ENCODE results near the gene EIF2B2. TPM values are rescaled to one million over a fixed set of nuclear protein-coding genes. Genes with fewer than 3 reads are reported as not detected.

EIF2B2 gene
- total and polyA plus RNA-seq, 10 of the 15 experiments (the other 5 are each of a cell fraction or from before 2014, with no cell fraction given): 17.4 to 168 (median 65.5) TPM

DNA sequence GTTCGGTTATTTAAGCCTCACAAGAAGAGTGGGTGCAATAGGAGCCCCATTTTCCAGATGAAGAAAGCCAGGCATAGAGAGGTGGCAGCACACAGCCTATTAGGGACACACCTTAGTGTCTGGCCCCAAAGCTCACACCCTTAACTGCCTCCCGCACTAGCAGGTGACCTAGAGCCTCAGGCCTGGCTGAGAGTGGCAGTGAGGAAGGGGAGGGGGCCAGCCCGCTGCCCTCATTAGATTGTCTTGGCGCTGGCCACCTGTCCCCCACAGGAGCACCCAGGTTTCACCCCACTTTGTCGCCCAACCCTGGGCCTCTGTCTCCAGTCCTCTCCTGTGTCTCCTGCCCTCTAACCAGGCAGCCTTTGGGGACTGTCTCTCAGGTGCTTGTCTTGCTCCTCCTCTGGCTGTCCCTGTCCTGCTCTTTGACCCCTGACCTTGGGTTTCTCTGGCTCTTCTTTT lies 28.8 kb upstream of the EIF2B2 start:
- FAIRE-seq (no peak), DNase-seq (ENCODE audit: low read depth, low spot score) (no peak), ATAC-seq (no peak)
- ChIA-PET CTCF (no interaction called here), RAD21 (ENCODE audit: unreplicated experiment) (no interaction called here), SMC1A (ENCODE audit: uncharacterized antibody, unreplicated experiment) (no interaction called here), POLR2A (no interaction called here)
- Histone ChIP-seq H4K20me1 (ENCODE audit: control insufficient read depth, insufficient read depth) (no peaks in the 10 kb centered on the region), H3K27ac (ENCODE audit: control insufficient read depth, insufficient read depth) (no peak overlapping the region), H3K79me2 (ENCODE audit: control insufficient read depth, insufficient read depth, low read length) (no peaks in the 10 kb centered on the region), H2AFZ (ENCODE audit: control insufficient read depth, low read depth, low read length) (no peak overlapping the region), H3K27me3 (replicated peaks in 1 of 2; ENCODE audit: control insufficient read depth in 2 of 2, insufficient read depth in 2 of 2, low read length in 1 of 2) (no peaks in the 10 kb centered on the region; a peak in 1 of 4 replicates), H3K36me3 (ENCODE audit: control insufficient read depth in 2 of 2, insufficient read depth in 2 of 2, low read length in 1 of 2) (no peaks in the 10 kb centered on the region), H3K9ac (ENCODE audit: control insufficient read depth, insufficient read depth, low read length) (no peak overlapping the region), H3K4me1 (ENCODE audit: control insufficient read depth, insufficient read depth, low read length) (no peaks in the 10 kb centered on the region), H3K4me2 (ENCODE audit: control insufficient read depth, insufficient read depth) (no peak overlapping the region), H3K9me3 (replicated peaks; ENCODE audit: control insufficient read depth, insufficient read depth, low read length) (no peaks in the 10 kb centered on the region), H3K4me3 (no peak overlapping the region)
- intact Hi-C loops (cut with micrococcal nuclease; ENCODE audit: unreplicated experiment) (no loop called here), in situ Hi-C loops (cut with MboI) (no loop called here)
- BruUV-seq (replicated peaks): no TSS peak
- TF ChIP-seq TAF1 (IDR thresholded peaks at IDR 0.05; ENCODE audit: borderline replicate concordance, low read depth, low read length): no peak
- no peak for TF ChIP-seq LARP7 (IDR thresholded peaks at IDR 0.05)
- TF ChIP-seq, protein P1, sequence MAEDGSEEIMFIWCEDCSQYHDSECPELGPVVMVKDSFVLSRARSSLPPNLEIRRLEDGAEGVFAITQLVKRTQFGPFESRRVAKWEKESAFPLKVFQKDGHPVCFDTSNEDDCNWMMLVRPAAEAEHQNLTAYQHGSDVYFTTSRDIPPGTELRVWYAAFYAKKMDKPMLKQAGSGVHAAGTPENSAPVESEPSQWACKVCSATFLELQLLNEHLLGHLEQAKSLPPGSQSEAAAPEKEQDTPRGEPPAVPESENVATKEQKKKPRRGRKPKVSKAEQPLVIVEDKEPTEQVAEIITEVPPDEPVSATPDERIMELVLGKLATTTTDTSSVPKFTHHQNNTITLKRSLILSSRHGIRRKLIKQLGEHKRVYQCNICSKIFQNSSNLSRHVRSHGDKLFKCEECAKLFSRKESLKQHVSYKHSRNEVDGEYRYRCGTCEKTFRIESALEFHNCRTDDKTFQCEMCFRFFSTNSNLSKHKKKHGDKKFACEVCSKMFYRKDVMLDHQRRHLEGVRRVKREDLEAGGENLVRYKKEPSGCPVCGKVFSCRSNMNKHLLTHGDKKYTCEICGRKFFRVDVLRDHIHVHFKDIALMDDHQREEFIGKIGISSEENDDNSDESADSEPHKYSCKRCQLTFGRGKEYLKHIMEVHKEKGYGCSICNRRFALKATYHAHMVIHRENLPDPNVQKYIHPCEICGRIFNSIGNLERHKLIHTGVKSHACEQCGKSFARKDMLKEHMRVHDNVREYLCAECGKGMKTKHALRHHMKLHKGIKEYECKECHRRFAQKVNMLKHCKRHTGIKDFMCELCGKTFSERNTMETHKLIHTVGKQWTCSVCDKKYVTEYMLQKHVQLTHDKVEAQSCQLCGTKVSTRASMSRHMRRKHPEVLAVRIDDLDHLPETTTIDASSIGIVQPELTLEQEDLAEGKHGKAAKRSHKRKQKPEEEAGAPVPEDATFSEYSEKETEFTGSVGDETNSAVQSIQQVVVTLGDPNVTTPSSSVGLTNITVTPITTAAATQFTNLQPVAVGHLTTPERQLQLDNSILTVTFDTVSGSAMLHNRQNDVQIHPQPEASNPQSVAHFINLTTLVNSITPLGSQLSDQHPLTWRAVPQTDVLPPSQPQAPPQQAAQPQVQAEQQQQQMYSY (CRISPR knock-in tag; IDR thresholded peaks at IDR 0.05): no peak
- TF ChIP-seq HDAC6 (IDR thresholded peaks at IDR 0.05; ENCODE audit: unreplicated experiment): no peak
- WGBS (ENCODE audit: insufficient coverage, insufficient replicate concordance, low lambda C conversion rate, missing lambda C conversion rate): 51% methylated on average over 5 of the region's 5 CpGs

Measured in GM12878 (cell line).